Bladder microvascular endothelial cell (primary cell): Measurements from ENCODE around the gene IL31RA. TPM values are rescaled to one million over a fixed set of nuclear protein-coding genes. Genes with fewer than 3 reads are reported as not detected.

Experiments used
- total RNA-seq: library from RNA; depleted of rRNA; stranded (reverse); fragments of >200 nt; gene quantifications from 2 replicates; pipeline ENCODE4 v1.2.3, GENCODE V29; 2014

Gene IL31RA
- total RNA-seq = under 0.01 and 0.06 TPM in 2 replicates

DNA sequence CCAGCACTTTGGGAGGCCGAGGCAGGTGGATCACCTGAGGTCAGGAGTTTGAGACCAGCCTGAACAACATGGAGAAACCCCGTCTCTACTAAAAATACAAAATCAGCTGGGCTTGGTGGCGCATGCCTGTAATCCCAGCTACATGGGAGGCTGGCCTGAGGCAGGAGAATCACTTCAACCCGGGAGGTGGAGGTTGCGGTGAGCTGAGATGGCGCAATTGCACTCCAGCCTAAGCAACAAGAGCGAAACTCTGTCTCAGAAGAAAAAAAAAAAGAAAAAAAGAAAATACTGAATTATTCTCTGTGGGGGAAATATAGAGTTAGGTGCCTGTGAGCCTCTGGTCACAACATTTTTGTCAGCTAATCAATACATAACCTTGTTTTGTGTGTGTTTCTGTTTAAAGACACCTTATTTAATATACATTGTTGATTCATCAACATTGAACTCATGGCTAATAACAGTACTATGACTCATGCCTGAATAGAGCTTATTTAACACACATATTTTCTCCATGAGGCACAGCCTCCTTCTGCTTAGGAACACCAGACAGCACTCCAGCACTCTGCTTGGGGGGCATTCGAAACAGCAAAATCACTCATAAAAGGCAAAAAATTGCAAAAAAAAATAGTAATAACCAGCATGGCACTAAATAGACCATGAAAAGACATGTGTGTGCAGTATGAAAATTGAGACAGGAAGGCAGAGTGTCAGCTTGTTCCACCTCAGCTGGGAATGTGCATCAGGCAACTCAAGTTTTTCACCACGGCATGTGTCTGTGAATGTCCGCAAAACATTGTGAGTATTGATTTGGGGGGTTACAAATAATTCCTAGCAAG lies at the start of gene IL31RA:
Gene IL31RA (plus strand): TSS at position 519 of the 836 bp plus-strand sequence. CDS start 214 bp downstream, at position 733.

Other genes with a start within 250 kb of the IL31RA start
- gene SLC38A9, start 139.0 kb upstream of the IL31RA start, total RNA-seq = 27.0 and 47.3 TPM in 2 replicates
- gene DDX4, start 113.3 kb upstream of the IL31RA start, total RNA-seq = not detected in 2 replicates
- 172 and 994 TPM in 2 replicates for gene IL6ST, start 143.6 kb downstream of the IL31RA start, total RNA-seq